Measurements from ENCODE around the gene SESN2. TPM values are rescaled to one million over a fixed set of nuclear protein-coding genes. Genes with fewer than 3 reads are reported as not detected.
A peak's percentile ranks its signal among the peaks of the same experiment; 100 is the strongest.

The SESN2 gene
- total and polyA plus RNA-seq, 4 experiments from 2014 or later, result 3.5 to 7.6 (median 6.1) TPM

GRCh38 chr1:28306301-28306949, 47.1 kb downstream of the SESN2 start:
- ChIA-PET POLR2A (ENCODE audit: partially characterized antibody) (no interaction called here), CTCF (ENCODE audit: partially characterized antibody) (no interaction called here)
- no peak overlapping the region for H3K27ac Mint-ChIP-seq
- no peak overlapping the region for H3K4me3 ChIP-seq (ENCODE audit: low read length in 2 of 2)
- H3K36me3 ChIP-seq (ENCODE audit: insufficient read depth, low read length), result no peaks in the 10 kb centered on the region
- H3K4me1 ChIP-seq (ENCODE audit: insufficient read depth, low read length), result no peaks in the 10 kb centered on the region
- no peak overlapping the region for H3K27ac ChIP-seq (ENCODE audit: low read depth, low read length)
- intact Hi-C loops (cut with micrococcal nuclease), result no loop called here
- DNase-seq, result no peak
- H3K9me3 Mint-ChIP-seq, result no peaks in the 10 kb centered on the region
- no peaks in the 10 kb centered on the region for H3K36me3 Mint-ChIP-seq
- no peaks in the 10 kb centered on the region for H3K27me3 Mint-ChIP-seq
- H3K4me3 Mint-ChIP-seq, result no peak overlapping the region
- H3K27me3 ChIP-seq (ENCODE audit: insufficient read depth, low read length), result no peaks in the 10 kb centered on the region
- peaks cover 0 to 2% (median 0%) of the 10 kb centered on the region in 4 donors for H3K4me1 Mint-ChIP-seq
- H3K9me3 ChIP-seq (ENCODE audit: control insufficient read depth in 1 of 2, low read length in 2 of 2), result no peaks in the 10 kb centered on the region

- no peak overlapping the region for H3K27ac ChIP-seq (ENCODE audit: low read depth, low read length)
- Mint-ChIP-seq H3K4me3 (no peak overlapping the region), H3K4me1 (peaks cover 0 to 2% (median 0%) of the 10 kb centered on the region in 4 donors), H3K9me3 (no peaks in the 10 kb centered on the region), H3K27me3 (no peaks in the 10 kb centered on the region), H3K36me3 (no peaks in the 10 kb centered on the region), H3K27ac (no peak overlapping the region)
- no peak overlapping the region for H3K4me3 ChIP-seq (ENCODE audit: low read length in 2 of 2)
- no peaks in the 10 kb centered on the region for H3K27me3 ChIP-seq (ENCODE audit: insufficient read depth, low read length)
- CTCF ChIA-PET (ENCODE audit: partially characterized antibody), result no interaction called here
- H3K9me3 ChIP-seq (ENCODE audit: control insufficient read depth in 1 of 2, low read length in 2 of 2), result no peaks in the 10 kb centered on the region
- H3K4me1 ChIP-seq (ENCODE audit: insufficient read depth, low read length), result no peaks in the 10 kb centered on the region
- H3K36me3 ChIP-seq (ENCODE audit: insufficient read depth, low read length), result no peaks in the 10 kb centered on the region
- intact Hi-C loops (cut with micrococcal nuclease), result no loop called here
- DNase-seq, result no peak
- POLR2A ChIA-PET (ENCODE audit: partially characterized antibody), result no interaction called here
Observed at GRCh38 chr1:28308750-28309149, 49.4 kb downstream of the SESN2 start.

GRCh38 chr1:28309702-28310101, 50.4 kb downstream of the SESN2 start:
- Histone ChIP-seq H3K27me3 (ENCODE audit: insufficient read depth, low read length) (no peaks in the 10 kb centered on the region), H3K4me1 (ENCODE audit: insufficient read depth, low read length) (no peaks in the 10 kb centered on the region), H3K27ac (ENCODE audit: low read depth, low read length) (no peak overlapping the region), H3K9me3 (ENCODE audit: control insufficient read depth in 1 of 2, low read length in 2 of 2) (no peaks in the 10 kb centered on the region), H3K36me3 (ENCODE audit: insufficient read depth, low read length) (no peaks in the 10 kb centered on the region), H3K4me3 (ENCODE audit: low read length in 2 of 2) (no peak overlapping the region)
- intact Hi-C loops (cut with micrococcal nuclease), result no loop called here
- Mint-ChIP-seq H3K27ac (no peak overlapping the region), H3K36me3 (no peaks in the 10 kb centered on the region), H3K27me3 (no peaks in the 10 kb centered on the region), H3K9me3 (no peaks in the 10 kb centered on the region), H3K4me3 (no peak overlapping the region), H3K4me1 (no peaks in the 10 kb centered on the region)
- ChIA-PET POLR2A (ENCODE audit: partially characterized antibody) (no interaction called here), CTCF (ENCODE audit: partially characterized antibody) (no interaction called here)
- no peak for DNase-seq

GRCh38 chr1:28313702-28314546, 54.6 kb downstream of the SESN2 start:
- DNase-seq, result no peak
- Mint-ChIP-seq H3K27ac (peak overlapping the region in 1 of 7 donors; percentile 71), H3K4me3 (no peak overlapping the region), H3K4me1 (no peaks in the 10 kb centered on the region), H3K9me3 (no peaks in the 10 kb centered on the region), H3K36me3 (no peaks in the 10 kb centered on the region), H3K27me3 (no peaks in the 10 kb centered on the region)
- CTCF ChIA-PET (ENCODE audit: partially characterized antibody), result interaction anchor here (0.7 kb wide), 1 partner anchor 12 kb away, joined by 3 read pairs; no protein-coding TSS in a partner anchor
- H3K4me1 ChIP-seq (ENCODE audit: insufficient read depth, low read length), result no peaks in the 10 kb centered on the region
- no peaks in the 10 kb centered on the region for H3K36me3 ChIP-seq (ENCODE audit: insufficient read depth, low read length)
- POLR2A ChIA-PET (ENCODE audit: partially characterized antibody), result interaction anchor here (1.8 kb wide), 1 partner anchor 15 kb away, joined by 7 read pairs; the partner anchor contains the start of gene MED18
- intact Hi-C loops (cut with micrococcal nuclease), result no loop called here
- no peaks in the 10 kb centered on the region for H3K9me3 ChIP-seq (ENCODE audit: control insufficient read depth in 1 of 2, low read length in 2 of 2)
- no peaks in the 10 kb centered on the region for H3K27me3 ChIP-seq (ENCODE audit: insufficient read depth, low read length)
- no peak overlapping the region for H3K4me3 ChIP-seq (ENCODE audit: low read length in 2 of 2)
- no peak overlapping the region for H3K27ac ChIP-seq (ENCODE audit: low read depth, low read length)

GRCh38 chr1:28314547-28314941, 55.2 kb downstream of the SESN2 start:
- Mint-ChIP-seq H3K4me3 (no peak overlapping the region), H3K9me3 (no peaks in the 10 kb centered on the region), H3K27me3 (peaks cover 0 to 2% of the 10 kb centered on the region in 2 donors), H3K4me1 (no peaks in the 10 kb centered on the region), H3K27ac (no peak overlapping the region), H3K36me3 (no peaks in the 10 kb centered on the region)
- Histone ChIP-seq H3K27me3 (ENCODE audit: insufficient read depth, low read length) (no peaks in the 10 kb centered on the region), H3K4me3 (ENCODE audit: low read length in 2 of 2) (no peak overlapping the region), H3K9me3 (ENCODE audit: control insufficient read depth in 1 of 2, low read length in 2 of 2) (no peaks in the 10 kb centered on the region), H3K4me1 (ENCODE audit: insufficient read depth, low read length) (no peaks in the 10 kb centered on the region), H3K36me3 (ENCODE audit: insufficient read depth, low read length) (no peaks in the 10 kb centered on the region), H3K27ac (ENCODE audit: low read depth, low read length) (no peak overlapping the region)
- POLR2A ChIA-PET (ENCODE audit: partially characterized antibody), result interaction anchor here (1.8 kb wide), 1 partner anchor 14 kb away, joined by 7 read pairs; the partner anchor contains the start of gene MED18
- intact Hi-C loops (cut with micrococcal nuclease), result no loop called here
- CTCF ChIA-PET (ENCODE audit: partially characterized antibody), result interaction anchor here (0.7 kb wide), 1 partner anchor 13 kb away, joined by 3 read pairs; no protein-coding TSS in a partner anchor
- no peak for DNase-seq

GRCh38 chr1:28317014-28317413, 57.7 kb downstream of the SESN2 start:
- no peaks in the 10 kb centered on the region for H3K9me3 ChIP-seq (ENCODE audit: control insufficient read depth in 1 of 2, low read length in 2 of 2)
- no peaks in the 10 kb centered on the region for H3K4me1 ChIP-seq (ENCODE audit: insufficient read depth, low read length)
- no peaks in the 10 kb centered on the region for H3K36me3 ChIP-seq (ENCODE audit: insufficient read depth, low read length)
- no peaks in the 10 kb centered on the region for H3K27me3 ChIP-seq (ENCODE audit: insufficient read depth, low read length)
- Mint-ChIP-seq H3K9me3 (no peaks in the 10 kb centered on the region), H3K4me1 (no peaks in the 10 kb centered on the region), H3K4me3 (no peak overlapping the region), H3K27ac (no peak overlapping the region), H3K36me3 (no peaks in the 10 kb centered on the region), H3K27me3 (peaks cover 0 to 2% of the 10 kb centered on the region in 2 donors)
- ChIA-PET POLR2A (ENCODE audit: partially characterized antibody) (no interaction called here), CTCF (ENCODE audit: partially characterized antibody) (interaction anchor here (0.6 to 1.0 kb wide), 2 partner anchors 43 to 68 kb away, joined by 3 to 4 read pairs; no protein-coding TSS in a partner anchor)
- no peak for DNase-seq
- H3K4me3 ChIP-seq (ENCODE audit: low read length in 2 of 2), result no peak overlapping the region
- no peak overlapping the region for H3K27ac ChIP-seq (ENCODE audit: low read depth, low read length)
- intact Hi-C loops (cut with micrococcal nuclease), result no loop called here

GRCh38 chr1:28322194-28322593, 62.9 kb downstream of the SESN2 start:
- H3K9me3 ChIP-seq (ENCODE audit: control insufficient read depth in 1 of 2, low read length in 2 of 2), result no peaks in the 10 kb centered on the region
- CTCF ChIA-PET (ENCODE audit: partially characterized antibody), result interaction anchor here (0.7 kb wide), 1 partner anchor 555 kb away, joined by 4 read pairs; no protein-coding TSS in a partner anchor
- no peak overlapping the region for H3K27ac Mint-ChIP-seq
- no peaks in the 10 kb centered on the region for H3K9me3 Mint-ChIP-seq
- H3K4me1 Mint-ChIP-seq, result no peaks in the 10 kb centered on the region
- H3K27me3 Mint-ChIP-seq, result peaks cover 0 to 2% of the 10 kb centered on the region in 2 donors
- H3K27me3 ChIP-seq (ENCODE audit: insufficient read depth, low read length), result no peaks in the 10 kb centered on the region
- no peak overlapping the region for H3K27ac ChIP-seq (ENCODE audit: low read depth, low read length)
- no peaks in the 10 kb centered on the region for H3K4me1 ChIP-seq (ENCODE audit: insufficient read depth, low read length)
- POLR2A ChIA-PET (ENCODE audit: partially characterized antibody), result no interaction called here
- H3K4me3 ChIP-seq (ENCODE audit: low read length in 2 of 2), result no peak overlapping the region
- no peak for DNase-seq
- H3K4me3 Mint-ChIP-seq, result no peak overlapping the region
- intact Hi-C loops (cut with micrococcal nuclease), result no loop called here
- H3K36me3 Mint-ChIP-seq, result no peaks in the 10 kb centered on the region
- H3K36me3 ChIP-seq (ENCODE audit: insufficient read depth, low read length), result no peaks in the 10 kb centered on the region
